ENCODE data around the gene GNG7.
"Not testable (repeated sequence)": the region's sequence is repeated elsewhere in the genome, so short reads cannot be mapped to it uniquely, and the experiment has no call there.

Gene GNG7

DNA sequence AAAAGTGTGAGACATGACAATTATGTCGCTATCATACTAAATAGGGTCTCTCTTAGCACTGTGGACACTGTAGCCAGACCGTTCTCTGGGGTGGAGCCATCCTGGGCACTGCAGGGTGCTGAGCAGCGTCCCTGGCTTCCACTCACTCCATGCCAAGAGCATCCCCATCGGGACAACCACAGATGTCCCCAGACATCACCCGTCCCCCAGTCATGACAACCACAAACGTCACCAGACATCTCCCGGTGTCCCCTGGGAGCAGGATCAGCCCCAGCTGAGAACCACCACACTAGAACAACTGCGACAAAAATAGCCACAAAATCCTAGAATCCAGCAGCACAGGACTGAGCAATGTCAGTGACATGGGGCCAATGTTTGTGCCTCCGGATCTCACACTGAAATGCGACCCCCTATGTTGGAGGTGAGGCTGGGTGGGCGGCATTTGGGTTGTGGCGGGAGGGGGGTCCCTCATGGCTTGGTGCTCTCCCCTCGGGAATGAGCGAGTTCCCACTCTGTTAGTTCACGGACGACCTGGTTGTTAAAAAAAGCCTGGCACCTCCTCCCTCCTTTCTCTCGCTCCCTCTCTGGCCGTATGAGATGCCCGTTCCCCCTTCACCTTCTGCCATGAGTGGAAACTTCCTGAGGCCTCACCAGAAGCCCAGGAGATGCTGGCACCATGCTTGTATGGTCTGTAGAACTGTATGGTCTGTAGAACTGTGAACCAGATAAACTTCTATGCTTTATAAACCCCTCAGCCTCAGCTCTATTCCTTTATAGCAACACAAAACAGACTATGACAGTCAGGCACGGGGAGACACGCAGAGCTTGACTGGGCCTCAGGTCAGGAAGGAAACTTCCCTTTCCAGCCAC, 132.7 kb downstream of the GNG7 start:
- DNase-seq: no peak

DNA sequence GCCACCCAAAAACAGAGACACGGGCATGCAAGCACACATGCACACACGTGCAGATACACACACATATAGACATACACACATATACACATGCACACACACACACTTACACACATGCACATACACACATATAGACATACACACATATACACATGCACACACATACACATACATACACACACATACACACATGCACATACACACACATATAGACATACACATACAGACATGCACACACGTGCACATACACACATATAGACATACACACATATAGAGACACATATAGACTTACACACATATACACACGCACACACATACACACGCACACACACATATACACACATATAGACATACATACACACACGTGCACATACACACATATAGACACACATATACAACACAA, 134.5 kb downstream of the GNG7 start:
- DNase-seq: no peak

DNA sequence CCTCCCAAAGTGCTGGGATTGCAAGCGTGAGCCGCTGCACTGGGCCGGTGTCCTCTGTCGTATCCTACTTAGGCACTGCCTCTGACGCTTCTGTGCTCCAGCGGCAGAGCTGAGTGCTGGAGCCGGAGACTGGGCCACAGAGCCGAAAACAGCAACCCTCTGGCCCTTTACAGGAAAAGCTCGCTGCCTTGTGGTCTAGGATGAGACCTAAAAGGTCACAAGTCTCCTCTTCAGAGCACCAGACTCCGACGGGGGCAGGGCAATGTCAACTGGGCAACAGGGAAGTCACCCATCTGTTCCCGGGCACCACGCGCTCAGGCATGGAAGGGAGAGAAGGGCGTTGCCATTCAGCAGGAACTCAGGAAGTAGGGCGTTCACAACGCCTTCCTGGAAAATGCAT, 134.9 kb downstream of the GNG7 start:
- DNase-seq: no peak

DNA sequence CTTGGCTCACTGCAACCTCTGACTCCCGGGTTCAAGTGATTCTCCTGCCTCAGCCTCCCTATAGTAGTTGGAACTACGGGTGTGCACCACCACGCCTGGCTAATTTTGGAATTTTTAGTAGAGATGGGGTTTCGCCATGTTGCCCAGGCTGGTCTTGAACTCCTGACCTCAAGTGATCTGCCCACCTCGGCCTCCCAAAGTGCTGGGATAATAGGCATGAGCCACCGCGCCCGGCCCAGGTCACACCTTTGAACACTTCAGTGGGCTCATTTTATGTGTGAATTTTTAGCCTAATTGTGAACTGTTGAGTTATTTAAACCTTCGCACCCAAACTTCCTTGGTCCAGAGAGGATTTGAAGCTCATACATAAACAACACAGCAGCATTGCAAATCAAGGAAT, 138.9 kb downstream of the GNG7 start:
- DNase-seq: not testable (repeated sequence)

DNA sequence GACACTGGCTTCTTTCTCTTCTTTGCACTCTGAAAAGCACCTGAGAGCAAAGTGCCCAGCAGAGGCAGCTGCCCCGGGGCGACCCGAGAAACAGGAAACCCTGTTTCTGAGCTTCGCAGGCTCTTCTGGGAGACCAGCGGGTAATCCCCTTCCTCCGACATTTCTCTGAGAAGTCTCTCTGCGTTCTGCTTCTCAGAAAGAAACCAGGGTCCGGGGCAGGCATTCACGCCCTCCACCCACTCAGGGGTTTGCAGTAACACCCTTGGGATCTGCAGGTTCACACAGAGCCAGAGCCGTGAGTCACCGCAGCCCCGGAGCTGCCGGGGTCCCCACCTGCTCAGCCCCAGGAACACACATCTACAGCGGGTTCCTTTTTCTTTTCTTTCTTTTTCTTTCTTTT, 140.6 kb downstream of the GNG7 start:
- no peak for DNase-seq

DNA sequence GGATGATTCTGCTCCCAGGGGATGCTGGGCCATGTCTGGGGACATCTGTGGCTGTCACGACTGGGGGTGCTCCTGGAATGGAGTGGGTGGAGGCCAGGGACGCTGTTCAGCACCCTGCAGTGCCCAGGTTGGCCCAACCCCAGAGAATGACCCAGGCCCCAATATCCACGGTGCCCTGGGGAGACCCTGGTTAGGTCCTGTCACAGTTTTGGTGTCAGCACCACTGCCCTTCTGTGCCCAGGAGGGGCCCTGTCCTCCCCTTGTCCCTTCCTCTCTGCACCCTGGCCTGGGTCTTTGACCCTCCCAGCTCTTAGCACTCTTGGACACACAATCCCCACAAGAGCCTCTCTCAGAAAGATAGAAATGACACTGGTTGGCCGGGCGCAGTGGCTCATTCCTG, 141.3 kb downstream of the GNG7 start:
- no peak for DNase-seq

DNA sequence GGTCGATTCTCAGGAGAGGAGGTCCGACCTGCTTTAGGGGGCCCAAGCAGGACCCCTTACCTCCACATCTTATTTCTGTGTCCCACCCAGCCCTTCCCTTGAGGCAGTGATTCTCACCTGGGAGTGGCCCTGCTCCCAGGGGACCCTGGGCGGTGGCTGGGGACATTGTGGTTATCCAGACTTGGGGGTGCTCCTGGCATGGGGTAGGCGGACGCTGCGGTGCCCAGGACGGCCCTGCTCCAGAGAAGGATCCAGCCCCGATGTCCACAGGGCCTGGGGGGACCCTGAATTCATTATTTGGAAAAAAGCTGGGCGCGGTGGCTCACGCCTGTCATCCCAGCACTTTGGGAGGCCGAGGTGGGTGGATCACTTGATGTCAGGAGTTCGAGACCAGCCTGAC, 142.1 kb downstream of the GNG7 start:
- DNase-seq: no peak

DNA sequence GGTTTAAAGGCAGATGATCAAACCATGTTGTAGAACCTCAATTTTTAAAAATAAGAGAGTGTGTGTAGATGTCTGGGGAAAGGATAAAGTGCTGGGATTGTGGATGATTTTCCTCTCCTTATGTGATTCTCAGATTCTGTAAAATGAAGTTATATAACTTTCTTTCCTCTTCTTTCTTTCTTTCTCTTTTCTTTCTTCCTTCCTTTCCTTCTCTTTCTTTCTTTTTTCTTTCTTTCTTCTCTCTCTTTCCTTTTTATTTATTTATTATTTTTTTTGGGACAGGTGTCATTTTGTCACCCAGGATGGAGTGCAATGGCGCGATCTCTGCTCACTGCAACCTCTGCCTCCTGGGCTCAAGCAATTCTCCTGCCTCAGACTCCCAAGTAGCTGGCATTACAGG, 144.0 kb downstream of the GNG7 start:
- no peak for DNase-seq

DNA sequence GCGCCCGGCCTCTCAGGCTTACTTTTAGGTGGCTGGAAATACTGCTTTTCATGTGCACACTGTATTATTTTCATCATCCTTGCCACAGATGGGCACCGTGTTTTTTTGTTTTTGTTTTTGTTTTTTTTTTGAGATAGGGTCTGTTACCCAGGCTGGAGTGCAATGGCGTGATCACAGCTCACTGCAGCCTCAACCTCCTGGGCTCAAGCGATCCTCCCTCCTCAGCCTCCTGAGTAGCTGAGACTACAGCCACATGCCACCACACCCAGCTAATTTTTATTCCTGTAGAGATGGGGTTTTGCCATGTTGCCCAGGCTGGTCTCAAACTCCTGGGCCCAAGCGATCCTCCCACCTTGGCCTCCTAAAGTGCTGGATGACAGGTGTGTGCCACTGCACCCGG, 144.4 kb downstream of the GNG7 start:
- DNase-seq: not testable (repeated sequence)

DNA sequence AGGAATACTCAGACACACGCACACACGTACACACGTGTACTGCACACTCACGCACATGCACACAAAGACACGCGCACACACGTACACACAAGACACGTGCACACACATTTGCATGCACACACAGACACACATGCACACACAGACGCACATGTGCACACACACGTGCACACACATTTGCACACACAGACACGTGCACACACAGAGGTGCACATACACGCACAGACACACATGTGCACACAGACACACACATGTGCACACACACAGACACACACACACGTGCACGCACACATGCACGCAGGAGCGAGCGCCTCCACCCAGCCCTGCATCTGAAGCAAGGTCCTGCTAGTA, 145.4 kb downstream of the GNG7 start:
- DNase-seq: no peak

DNA sequence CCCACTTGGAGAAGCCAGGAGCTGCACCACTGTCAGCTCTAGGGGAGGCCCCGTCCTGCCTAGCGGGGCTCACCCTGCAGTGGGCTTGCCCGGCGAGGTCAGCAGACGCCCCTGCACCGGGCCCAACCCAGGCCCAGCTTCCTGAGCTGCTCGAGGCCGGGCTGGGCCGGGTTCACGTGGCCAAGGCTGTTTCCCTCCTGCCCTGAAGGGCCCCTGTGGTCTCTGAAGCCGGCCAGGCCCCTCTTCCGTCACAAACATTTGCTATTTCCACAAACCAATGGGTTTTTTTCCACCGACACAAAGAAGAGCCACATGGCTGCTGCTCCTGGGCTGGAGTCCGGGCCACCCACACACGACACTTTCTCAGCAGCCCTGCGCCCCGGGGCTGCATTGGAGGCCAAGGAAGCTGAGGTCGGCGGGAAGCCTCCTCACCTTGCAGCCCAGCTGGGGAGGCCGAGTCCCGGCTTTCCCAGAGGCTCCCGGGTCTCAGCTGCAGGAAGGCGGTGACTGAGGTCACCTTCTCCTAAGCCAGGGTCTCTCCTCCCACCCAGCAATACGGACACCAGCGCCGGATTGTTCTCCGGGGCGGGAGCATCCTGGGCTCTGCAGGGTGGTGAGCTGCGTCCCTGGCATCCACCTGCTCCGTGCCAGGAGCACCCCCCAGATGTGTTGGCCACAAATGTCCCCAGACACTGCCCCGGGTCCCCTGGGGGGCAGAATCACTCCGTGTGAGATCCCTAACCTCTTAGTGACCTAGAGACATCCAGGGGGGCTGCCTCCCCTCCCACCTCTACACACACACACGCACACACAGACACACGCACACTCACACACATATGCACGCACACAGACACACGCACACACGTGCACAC, 146.0 kb downstream of the GNG7 start:
- DNase-seq: no peak

DNA sequence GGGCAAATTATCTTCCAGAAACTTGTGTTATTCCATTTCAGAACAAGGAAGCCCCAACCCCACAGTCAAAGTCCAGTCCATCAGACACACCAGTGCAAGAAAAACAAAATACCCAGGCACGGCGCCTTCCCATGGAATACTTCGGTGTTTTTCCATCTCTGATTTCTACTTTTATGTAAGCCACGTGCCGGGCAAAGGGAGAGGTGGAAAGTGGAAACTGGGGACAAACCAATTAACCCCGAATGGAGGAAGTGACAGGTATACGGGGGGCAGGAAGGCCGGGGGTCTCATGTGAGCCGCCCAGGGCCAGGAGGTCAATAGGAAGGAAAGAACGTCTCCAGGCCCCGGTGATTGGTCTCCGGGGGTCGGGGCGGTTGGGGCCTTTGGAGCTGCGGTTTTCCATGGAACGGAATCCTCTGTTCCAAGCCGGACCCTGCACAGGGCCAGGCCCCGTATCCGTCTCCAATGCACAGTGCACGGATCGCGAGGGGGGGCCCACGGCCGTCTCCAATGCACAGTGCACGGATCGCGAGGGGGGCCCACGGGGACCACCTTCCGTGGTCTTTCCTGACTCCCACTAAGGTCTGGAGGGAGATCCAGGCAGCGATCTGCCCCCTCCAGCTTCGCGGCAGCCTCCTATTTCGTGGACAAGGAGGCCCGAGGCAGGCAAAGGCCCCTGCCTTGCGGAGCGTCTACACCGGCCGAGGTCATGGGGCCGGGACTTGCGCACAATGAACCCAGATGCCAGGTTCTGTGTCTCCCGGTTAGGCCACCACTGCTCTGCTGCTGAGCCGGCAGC, 146.9 kb downstream of the GNG7 start:
- DNase-seq: no peak

DNA sequence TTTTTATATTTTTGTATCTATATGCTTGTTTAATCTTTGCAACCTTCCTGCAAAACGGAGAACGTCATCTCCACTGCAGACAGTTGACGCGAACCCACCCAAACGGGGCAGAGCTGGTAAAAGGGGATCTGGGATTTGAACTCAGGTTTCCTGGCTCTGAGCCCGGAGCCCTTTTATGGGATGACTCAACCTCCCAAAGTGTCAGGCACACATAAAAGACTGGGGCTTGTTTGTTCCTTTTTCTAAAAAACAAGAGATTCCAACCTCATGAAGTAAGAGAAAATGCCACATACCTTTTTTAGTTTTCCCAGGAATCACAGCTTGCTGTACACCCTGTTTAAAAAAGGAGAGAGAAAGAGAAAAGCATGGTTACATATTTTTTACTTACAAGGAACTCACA, 147.6 kb downstream of the GNG7 start:
- DNase-seq: no peak

DNA sequence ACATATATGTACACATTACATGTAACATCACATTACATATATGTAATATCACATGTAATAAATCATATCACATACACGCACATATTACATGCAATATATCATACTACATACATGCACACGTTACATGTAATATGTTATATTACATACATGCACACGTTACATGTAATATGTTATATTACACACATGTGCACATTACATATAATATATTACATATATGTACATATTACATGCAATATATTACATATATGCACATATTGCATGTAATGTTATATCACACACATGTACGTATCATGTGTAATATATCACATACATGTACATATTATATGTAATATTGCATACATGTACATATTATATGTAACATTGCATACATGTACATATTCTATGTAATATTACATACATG, 149.0 kb downstream of the GNG7 start:
- no peak for DNase-seq

DNA sequence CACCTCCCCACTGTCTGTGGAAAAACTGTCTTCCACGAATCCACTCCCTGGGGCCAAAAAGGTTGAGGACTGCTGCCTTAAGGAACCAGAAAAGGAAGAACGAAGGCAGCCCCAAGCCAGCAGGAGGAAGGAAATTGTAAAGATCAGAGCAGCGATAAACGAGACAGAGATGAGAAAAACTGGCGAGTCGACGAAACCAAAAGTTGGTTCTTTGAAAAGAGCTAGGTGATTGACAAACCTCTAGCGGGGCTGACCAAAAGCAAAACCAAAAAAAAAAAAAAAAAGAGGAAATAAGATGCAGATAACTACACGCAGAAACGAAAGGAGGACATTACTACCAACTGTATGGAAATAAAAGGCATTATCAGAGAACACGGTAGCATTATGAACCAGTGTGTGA, 149.6 kb downstream of the GNG7 start:
- no peak for DNase-seq

DNA sequence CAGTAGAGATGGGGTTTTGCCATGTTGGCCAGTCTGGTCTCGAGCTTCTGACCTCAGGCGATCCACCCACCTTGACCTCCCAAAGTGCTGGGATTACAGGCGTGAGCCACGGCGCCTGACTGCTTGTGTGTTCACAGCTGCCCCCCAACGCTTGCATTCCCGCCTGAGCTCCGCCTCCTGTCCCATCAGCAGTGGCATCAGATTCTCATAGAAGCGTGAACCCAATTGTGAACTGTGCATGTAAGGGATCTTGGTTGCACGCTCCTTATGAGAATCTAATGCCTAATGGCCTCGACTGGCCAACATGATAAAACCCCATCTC, 150.7 kb downstream of the GNG7 start:
- DNase-seq: no peak

DNA sequence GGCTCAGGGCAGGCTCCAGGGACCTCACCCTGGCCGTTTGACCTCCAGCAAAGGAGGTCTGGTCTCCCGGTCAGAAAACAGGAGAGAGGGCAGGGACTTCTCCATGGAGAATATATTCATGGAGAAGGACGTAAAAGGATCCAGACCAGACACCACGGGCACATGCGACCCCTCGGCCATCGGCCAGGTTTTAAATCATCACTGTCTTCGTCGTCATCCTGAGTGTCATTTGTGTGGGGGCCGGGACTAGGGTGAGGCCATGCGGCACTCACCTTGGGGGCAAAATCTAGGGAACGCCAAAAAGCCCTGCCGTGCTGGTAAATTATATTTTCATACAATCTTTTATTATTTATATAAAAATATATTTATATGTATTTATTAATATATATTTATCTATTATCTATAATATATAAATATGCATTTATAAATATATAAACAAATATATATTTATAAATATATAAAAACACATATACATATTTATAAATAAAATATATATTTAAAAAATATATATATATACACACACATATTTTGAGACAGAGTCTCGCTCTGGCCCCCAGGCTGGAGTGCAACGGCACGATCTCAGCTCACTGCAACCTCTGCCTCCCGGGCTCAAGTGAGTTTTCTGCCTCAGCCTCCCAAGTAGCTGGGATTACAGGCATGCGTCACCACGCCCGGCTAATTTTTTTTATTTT, 151.2 kb downstream of the GNG7 start:
- DNase-seq: no peak

DNA sequence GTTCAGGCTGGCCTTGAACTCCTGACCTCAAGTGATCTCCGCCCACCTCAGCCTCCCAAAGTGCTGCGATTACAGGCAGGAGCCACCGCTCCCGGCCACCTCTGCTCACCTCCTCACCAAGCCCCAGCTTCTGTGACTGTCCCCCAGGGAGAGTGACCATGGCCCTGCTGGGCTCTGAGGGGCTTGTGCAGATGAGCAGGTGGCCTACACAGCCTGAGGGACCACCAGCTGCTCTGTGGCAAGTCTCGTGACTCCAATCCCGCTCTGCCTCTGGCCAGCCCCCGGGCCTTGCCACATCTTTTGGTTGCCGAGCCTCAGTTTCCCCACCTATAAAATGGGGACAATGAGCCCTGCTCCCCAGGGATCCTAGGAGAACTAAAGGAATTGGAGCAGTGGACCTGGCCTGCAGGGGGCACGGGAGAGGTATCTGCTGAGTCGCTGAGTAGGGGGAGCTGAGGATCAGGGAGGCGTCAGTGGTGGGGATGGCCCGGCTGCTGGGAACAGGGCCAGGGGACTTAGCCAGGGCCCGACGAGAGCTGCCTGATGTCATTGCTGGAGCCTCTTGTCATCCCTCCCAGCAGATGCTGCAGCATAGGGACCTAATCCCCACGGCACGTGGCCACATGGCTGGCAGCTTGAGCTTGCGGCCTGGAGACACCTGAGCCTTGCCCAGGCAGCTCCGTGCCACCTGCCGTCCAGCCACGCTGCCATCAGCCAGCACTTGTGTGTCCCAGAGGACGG, 151.9 kb downstream of the GNG7 start:
- no peak for DNase-seq

DNA sequence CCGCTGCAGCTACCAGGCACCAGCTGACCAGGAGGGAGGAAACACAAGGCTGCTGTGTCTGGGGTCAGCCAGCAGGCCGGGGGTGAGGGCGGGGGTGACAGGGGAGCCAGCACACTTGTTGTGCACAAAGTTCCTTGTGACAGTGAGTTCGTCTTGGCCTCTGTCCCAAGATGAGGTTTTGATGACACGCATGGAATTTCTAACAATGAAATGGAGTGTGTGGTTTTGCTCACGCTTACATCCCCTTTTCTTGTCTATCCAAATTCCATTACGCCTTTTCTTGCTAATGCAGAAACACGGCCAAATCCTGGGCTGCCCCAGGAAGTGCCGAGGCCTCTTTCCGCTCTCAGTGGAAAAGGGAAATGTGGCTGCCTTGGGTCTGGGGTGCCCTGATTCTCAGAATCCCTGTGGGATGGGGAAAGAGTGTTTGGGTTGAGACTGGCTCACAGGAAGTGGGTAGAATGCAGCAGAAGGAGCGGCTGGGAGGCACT, 152.7 kb downstream of the GNG7 start:
- no peak for DNase-seq

DNA sequence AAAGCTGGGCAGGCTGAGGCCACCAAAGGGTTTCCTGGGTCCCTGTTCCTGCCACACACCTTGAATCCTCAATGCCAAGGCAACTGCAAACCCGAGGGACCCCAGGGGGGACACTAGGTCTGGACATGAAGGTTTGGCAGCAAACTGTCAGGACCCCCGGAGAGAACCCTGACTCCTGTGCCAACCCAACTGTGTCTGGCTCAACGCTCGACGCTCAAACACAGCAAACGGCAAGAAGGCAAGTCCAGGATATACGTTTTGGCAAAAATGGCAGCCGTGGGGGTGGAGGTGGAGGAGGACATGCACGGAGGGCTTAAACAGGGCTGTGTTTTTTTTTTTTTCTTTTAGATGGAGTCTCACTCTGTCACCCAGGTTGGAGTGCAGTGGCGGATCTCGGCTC, 153.5 kb downstream of the GNG7 start:
- DNase-seq: no peak

DNA sequence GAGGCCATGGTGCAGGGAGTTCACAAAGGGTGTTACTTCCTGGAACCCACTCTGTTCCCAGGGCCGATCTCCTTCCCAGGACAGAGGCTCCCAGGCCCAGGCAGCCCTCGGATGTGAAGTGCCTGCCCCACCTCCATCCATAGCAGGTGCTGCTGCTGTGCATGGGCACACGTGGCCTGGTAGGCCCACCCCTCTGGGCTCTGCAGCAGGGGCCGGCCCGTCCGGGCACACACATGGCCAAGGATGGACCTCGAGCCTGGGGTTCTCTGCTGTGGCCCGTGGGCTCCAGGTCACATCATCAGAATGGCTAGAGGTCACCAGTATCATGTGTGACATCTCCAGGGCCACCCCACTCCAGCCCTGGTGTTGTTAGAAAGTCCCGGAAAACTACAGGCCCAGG, 154.8 kb downstream of the GNG7 start:
- no peak for DNase-seq

DNA sequence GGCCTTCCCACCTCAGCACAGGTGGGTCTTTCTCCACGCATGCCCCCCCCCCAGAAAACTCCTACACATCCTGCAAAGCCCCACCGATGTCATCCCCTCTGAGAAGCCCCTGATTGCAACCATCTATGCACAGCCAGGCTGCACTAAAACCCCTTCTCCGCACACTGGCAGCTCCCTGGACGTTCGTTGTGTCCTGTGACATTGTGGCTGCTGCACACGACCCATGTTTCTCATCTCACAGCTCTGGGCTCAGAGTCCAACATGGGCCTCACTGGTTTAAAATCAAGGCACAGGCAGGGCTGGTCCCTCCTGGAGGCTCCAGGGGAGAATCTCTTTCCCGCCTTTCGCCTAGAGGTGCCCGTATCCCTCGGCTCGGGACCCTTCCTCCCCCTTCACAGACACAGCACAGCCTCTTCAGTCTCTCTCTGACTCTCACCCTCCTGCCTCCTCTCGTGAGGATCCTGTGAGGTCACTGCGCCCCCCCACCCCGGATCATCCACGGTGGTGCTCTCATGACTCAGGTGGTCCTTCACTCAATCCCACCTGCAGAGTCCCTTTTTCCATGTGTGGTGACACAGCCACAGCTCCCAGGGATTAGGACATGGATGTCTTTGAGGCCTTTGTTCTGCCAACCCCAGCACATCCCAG, 155.3 kb downstream of the GNG7 start:
- DNase-seq: no peak
